HepG2 (cell line): ENCODE data around the gene H6PD. TPM values are rescaled to one million over a fixed set of nuclear protein-coding genes. Genes with fewer than 3 reads are reported as not detected.

Source experiments
- BHLHE40 ChIP-seq: IDR thresholded peaks from 2 replicates; pipeline ENCODE4 v1.6.1; 2011; ENCODE audit warnings: low read length, improper control_type of control experiment
- ETV5 ChIP-seq: IDR thresholded peaks from 2 replicates; pipeline ENCODE4 v1.6.1; 2018; ENCODE audit warnings: missing biosample characterization, missing genetic modification reagents, inconsistent platforms, borderline replicate concordance
- IKZF4 ChIP-seq: sonication (generic); formaldehyde crosslinking; IDR thresholded peaks from 2 replicates; pipeline ENCODE4 v1.5.1; 2020; ENCODE audit warnings: borderline replicate concordance, mild to moderate bottlenecking, low read depth, missing genetic modification reagents; ENCODE audit errors: not compliant biosample characterization
- JDP2 ChIP-seq: sonication (generic); formaldehyde crosslinking; IDR thresholded peaks from 2 replicates; pipeline ENCODE4 v1.8.1; 2022; ENCODE audit warnings: missing genetic modification reagents, borderline replicate concordance
- KIAA2018 ChIP-seq: sonication (generic); formaldehyde crosslinking; IDR thresholded peaks from 2 replicates; pipeline ENCODE4 v1.5.0; 2020; ENCODE audit warnings: mild to moderate bottlenecking, missing genetic modification reagents, borderline replicate concordance
- NFRKB ChIP-seq: fragments of 450-650 bp; IDR thresholded peaks from 2 replicates; pipeline ENCODE4 v1.6.1; 2017
- NKX3-1 ChIP-seq: sonication (generic); formaldehyde crosslinking; IDR thresholded peaks from 2 replicates; pipeline ENCODE4 v1.5.0; 2020; ENCODE audit warnings: missing genetic modification reagents
- PAXIP1 ChIP-seq: sonication (generic); formaldehyde crosslinking; conservative IDR thresholded peaks from 2 replicates; pipeline ENCODE4 v1.4.0; 2020; ENCODE audit warnings: mild to moderate bottlenecking, missing genetic modification reagents, moderate library complexity
- SALL1 ChIP-seq: sonication (generic); formaldehyde crosslinking; IDR thresholded peaks from 2 replicates; pipeline ENCODE4 v1.8.0; 2022; ENCODE audit warnings: mild to moderate bottlenecking, missing genetic modification reagents
- SIX4 ChIP-seq: sonication (generic); formaldehyde crosslinking; IDR thresholded peaks from 2 replicates; pipeline ENCODE4 v1.4.0; 2020; ENCODE audit warnings: missing genetic modification reagents
- SOX5 ChIP-seq: IDR thresholded peaks from 2 replicates; pipeline ENCODE4 v1.6.1; 2016; ENCODE audit warnings: borderline replicate concordance
- SP2 ChIP-seq: sonication (generic); formaldehyde crosslinking; IDR thresholded peaks from 2 replicates; pipeline ENCODE4 v1.5.1; 2020; ENCODE audit warnings: mild to moderate bottlenecking, missing genetic modification reagents
- TERF1 ChIP-seq: sonication (generic); formaldehyde crosslinking; IDR thresholded peaks from 2 replicates; pipeline ENCODE4 v1.8.0; 2022; ENCODE audit warnings: mild to moderate bottlenecking, missing genetic modification reagents, moderate library complexity
- WIZ ChIP-seq: sonication (generic); formaldehyde crosslinking; IDR thresholded peaks from 2 replicates; pipeline ENCODE4 v1.5.1; 2020; ENCODE audit warnings: mild to moderate bottlenecking, missing genetic modification reagents
- ZBTB20 ChIP-seq: sonication (generic); formaldehyde crosslinking; IDR thresholded peaks from 2 replicates; pipeline ENCODE4 v1.8.1; 2023; ENCODE audit warnings: missing genetic modification reagents, low read depth, mild to moderate bottlenecking, borderline replicate concordance
- ZC3H4 ChIP-seq: sonication (generic); formaldehyde crosslinking; IDR thresholded peaks from 2 replicates; pipeline ENCODE4 v1.4.0; 2020; ENCODE audit warnings: missing genetic modification reagents, borderline replicate concordance
- ZNF549 ChIP-seq: sonication (generic); formaldehyde crosslinking; IDR thresholded peaks from 2 replicates; pipeline ENCODE4 v1.5.0; 2020; ENCODE audit warnings: missing genetic modification reagents
- ZNF780A ChIP-seq: sonication (generic); formaldehyde crosslinking; IDR thresholded peaks from 2 replicates; pipeline ENCODE4 v1.8.0; 2022; ENCODE audit warnings: mild to moderate bottlenecking, missing genetic modification reagents, moderate library complexity
- polyA plus RNA-seq, 8 experiments: library from polyadenylated mRNA; depleted of rRNA in 3 of 8; stranded (reverse) in 7 of 8; unstranded in 1 of 8; fragments of >200 nt; fragmentation: Illumina TruSeq in 4 of 8; extraction: Trizol in 4 of 8; gene quantifications; 2 replicates each; pipeline versions ENCODE4 v1.2.1 to v1.2.3, GENCODE V29; 2011 to 2016; ENCODE audit warnings: low read depth in 4 of 8, missing spikeins in 1 of 8, mixed read lengths in 1 of 8; ENCODE audit not compliant: insufficient read depth in 1 of 8
- total RNA-seq, 5 experiments: library from RNA; depleted of rRNA; stranded (reverse); fragments of >200 nt; fragmentation: Illumina TruSeq; extraction: Trizol; gene quantifications; 2 replicates each; pipeline ENCODE4 v1.2.3, GENCODE V29; 2016; ENCODE audit warnings: low read depth in 1 of 5

H6PD gene
- total and polyA plus RNA-seq, 2 of the 13 experiments (the other 11 are each of a cell fraction or from before 2014, with no cell fraction given), result 9.3 to 14.1 TPM

GRCh38 chr1:9211291-9211811, 23.2 kb upstream of the H6PD start (continued):
- no peak for TF ChIP-seq WIZ (CRISPR knock-in tag)
- no peak for TF ChIP-seq JDP2 (CRISPR knock-in tag)
- TF ChIP-seq ZBTB20 (CRISPR knock-in tag), result no peak
- TF ChIP-seq KIAA2018 (CRISPR knock-in tag), result no peak
- no peak for TF ChIP-seq NFRKB
- TF ChIP-seq SALL1 (CRISPR knock-in tag), result peak; percentile 27; the same call in 1 of the 2 replicates
- TF ChIP-seq IKZF4 (CRISPR knock-in tag), result no peak
- 0 out of 2 replicates have a peak, but pooled peaks have one; percentile 25 for TF ChIP-seq PAXIP1 (CRISPR knock-in tag)
- TF ChIP-seq SOX5 (CRISPR knock-in tag), result 0 out of 2 replicates have a peak, but pooled peaks have one; percentile 12
- TF ChIP-seq ZNF549 (CRISPR knock-in tag), result no peak
- TF ChIP-seq SIX4 (CRISPR knock-in tag), result no peak
- no peak for TF ChIP-seq ZNF780A
- no peak for TF ChIP-seq NKX3-1 (CRISPR knock-in tag)
- TF ChIP-seq ZC3H4 (CRISPR knock-in tag), result no peak
- no peak for TF ChIP-seq TERF1
- TF ChIP-seq BHLHE40, result 0 out of 2 replicates have a peak, but pooled peaks have one; percentile 10
- peak; percentile 53; the same call in 1 of the 2 replicates for TF ChIP-seq ETV5 (CRISPR knock-in tag)
- TF ChIP-seq SP2 (CRISPR knock-in tag), result no peak
